GM19240 (cell line): Measurements from ENCODE around the gene PCDHB1.

Source experiments
- DNase-seq: peaks from one replicate; pipeline ENCODE4 v3.0.0; 2011; ENCODE audit warnings: low spot score; ENCODE audit not compliant: insufficient read length

The PCDHB1 gene, protein sequence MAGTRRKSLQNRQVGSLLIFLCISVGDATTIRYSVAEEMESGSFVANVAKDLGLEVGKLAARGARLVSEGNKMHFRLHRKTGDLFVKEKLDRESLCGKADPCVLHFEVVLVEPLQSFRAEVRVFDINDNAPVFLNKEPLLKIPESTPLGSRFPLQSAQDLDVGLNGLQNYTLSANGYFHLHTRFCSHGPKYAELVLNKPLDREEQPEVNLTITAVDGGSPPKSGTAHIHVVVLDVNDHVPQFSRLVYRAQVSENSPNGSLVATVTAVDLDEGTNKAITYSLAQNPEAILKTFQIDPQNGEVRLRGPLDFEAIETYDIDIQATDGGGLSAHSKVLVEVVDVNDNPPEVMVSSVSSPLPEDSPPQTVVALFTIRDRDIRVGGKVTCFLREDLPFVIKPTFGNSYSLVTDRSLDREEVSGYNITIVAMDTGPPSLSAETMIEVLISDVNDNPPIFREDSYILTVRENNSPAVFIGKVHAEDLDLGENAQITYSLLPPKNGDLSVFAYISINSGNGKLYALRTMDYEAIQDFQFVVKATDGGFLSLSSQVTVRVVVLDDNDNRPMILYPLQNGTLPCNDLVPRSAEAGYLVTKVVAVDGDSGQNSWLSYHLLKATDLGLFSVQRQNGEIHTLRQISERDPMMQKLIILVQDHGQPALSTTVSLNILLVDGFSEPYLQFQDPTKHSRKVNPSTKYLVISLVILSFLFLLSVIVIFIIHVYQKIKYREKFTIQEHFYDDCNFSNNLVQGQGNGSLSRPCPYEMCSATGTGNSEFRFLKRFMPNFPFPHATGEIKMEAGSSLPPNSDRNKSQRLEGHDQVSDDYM

DNA sequence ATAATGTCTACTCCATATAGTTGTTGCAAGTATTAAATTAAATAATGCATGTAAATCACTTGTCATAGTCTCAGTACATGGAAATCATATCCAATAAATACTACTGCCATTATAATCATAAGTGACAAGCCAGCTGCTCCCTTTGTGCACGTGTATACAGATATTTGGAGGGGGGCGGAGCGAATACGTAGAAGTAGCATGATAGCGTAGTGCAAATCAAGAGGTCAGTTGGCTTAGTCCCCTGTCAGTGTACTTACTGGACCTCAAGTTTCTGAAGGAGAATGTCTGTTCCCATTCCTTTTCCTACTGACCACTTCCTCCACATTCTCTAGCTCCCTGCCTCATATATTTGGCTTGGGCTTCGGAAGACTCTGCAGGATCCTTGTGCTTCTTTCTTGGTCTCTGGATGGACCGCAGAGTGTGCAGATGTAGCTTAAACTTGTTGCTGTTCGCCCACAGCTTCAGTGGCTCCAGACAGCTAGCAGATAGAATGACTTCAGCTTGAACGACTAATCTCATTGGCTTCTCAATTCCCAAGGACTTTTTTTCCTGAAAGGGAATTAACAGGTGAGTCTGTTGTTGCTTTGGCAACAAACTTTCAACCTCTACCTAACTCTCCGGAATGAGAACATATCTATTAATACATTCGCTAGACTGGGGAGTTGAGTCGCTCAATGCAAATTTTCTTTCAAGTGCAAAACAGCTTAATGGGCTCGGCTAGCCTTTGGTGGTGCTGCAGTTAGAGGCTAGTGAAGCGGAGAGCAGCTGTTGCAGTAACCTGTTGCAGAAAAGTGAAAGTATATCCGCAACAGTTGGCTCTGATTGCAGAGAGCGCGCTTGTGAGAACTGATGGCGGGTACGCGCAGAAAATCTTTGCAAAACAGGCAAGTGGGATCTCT, at the start of gene PCDHB1:
Gene PCDHB1, plus strand, starts transcription at position 753 of the 899 bp plus-strand sequence. Its CDS starts 97 bp downstream, at position 850.
- DNase-seq: no peak

DNA sequence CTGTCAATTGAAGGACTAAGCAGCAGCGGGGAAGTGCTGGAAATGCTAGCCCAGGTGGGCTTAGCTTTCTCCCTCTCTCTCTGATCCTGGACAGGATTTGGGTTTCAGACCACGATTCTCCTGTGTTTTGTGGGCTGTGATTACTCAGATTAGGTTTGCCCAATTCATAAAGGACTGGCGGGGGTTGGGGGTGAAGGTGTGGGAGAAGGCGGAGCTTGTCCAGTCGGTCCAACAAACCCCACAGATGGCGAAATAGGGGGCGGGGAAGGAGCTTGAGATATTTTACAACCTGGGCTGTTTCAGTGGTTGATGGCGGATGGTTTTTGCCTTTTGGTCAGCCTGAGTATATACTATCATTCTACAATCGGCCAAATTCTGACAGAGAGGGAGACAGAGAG, 49.7 kb upstream of the PCDHB1 start:
- DNase-seq: no peak

DNA sequence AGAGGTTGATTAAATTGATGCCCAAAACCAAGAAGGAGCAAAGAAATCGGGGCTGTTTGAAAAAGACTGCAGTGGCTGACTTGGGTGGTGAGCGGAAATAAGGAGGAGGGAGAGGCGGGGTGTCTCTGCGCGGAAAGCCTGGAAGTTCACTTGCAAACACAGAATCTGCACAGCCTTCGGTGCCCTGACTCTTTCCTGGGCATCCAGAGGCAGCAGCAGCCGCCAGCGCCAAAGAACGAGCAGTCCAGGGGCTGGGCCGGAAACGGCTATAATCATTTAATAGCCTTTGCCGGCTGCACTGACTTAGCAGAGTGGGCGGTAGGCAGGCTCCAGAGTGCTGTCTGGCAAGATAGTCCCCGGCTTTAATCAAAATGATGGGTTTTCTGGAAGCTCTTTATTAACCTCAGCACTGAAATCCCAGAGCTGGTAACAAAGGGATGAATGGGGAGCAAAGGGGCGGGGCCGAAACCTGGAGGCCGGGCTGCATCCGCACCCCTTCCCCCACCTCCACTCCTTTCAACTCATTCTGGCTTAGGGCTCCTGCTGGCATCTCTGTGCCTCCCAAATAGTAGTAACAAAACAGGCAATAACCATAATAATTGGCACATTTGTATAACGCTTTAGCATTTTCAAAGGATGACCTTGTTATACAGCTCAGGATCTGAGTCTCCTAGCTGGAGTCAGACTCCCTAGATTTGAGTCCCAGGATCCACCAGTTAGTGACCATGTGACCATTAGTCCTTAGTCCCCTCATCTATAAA, 49.1 kb upstream of the PCDHB1 start:
- DNase-seq: no peak

DNA sequence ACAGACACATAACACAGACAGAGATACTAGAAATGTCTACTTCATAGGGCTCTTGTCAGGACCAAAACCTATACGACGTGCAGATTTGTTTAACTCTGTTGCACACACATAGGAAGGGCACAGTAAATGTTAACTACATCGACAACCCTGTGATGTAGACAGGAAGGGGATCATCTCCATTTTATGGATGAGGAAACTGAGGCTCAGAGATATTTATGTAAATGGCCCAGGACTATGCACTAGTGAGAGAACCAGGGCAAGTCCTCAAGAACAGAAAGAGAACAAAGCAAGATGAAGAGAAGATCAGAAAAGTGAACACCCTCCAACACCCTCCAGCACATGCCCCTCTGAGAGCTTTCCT, 48.6 kb upstream of the PCDHB1 start:
- DNase-seq: no peak

DNA sequence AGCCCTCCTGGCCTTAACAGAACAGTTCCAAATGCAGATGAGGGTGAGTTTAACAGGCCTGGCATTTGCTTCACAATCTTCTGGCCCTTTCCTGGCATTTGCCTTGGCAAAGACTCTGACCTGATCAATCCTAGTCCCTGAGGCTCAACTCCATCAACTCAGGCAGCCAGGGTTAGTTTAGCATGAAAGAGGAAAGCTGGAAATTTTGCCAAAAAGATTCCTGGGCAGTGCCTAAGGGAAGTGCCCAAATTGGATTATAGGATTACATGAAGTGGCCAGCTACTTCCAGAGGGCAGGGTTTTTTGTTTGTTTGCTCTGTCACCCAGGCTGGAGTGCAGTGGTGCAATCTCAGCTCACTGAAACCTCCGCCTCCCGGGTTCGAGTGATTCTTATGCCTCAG, 48.1 kb upstream of the PCDHB1 start:
- no peak for DNase-seq

DNA sequence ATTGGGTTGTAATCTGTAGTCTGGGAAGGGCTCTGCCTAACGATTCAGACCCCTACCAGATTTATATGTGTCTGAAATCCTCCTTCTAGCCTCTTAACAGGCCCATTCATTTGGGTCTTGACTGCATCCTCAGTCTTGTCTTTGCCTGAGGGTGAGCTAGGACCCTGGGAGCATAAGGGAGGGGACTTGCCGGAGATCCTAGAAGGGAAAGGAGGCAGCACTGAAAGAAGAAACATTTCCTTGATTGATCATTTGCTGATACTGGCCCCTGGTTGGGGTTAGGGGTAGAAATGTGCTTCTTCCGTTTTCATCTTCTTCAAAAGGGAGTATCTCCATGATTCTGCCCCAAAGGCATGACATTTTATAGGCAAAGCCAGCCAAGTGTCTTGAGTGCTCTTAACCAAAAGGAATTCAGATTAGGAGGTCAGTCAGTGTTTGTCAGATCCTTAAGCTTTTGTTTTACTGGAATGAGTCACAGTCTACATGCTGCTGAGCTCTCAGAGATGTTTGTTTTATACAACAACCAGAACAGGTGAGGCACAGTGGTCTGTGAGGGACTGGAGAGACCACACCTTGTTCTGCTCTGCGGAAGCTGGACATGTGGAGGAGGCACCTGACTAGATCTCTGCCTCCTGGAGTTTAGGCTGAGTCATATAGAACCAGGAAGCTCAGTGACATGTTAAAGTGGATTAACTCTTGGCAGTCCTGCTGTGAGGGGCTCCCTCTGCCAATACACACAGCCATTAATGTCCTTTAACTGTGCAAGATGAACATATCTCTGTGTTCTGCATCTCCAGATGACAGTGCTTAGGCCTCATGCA, 47.2 kb upstream of the PCDHB1 start:
- no peak for DNase-seq

DNA sequence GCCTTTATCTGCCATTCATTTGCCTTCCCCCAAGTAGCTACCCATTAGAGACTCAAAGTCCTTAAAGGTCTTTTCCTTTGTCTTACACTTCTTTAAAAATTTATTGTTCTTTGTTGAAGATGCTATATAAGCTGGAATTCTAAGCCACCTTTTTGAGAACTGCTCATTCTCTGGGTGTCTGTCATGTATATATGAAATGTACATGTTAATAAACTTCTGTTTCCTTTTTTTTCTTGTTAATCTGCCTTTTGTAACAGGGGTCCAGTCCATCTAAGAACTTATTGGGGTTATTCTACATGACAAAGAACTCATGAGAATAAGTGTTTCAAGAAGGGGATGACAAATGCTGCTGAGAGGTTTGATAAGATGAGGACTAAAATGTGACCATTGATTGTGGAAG, 43.4 kb upstream of the PCDHB1 start:
- DNase-seq: no peak

DNA sequence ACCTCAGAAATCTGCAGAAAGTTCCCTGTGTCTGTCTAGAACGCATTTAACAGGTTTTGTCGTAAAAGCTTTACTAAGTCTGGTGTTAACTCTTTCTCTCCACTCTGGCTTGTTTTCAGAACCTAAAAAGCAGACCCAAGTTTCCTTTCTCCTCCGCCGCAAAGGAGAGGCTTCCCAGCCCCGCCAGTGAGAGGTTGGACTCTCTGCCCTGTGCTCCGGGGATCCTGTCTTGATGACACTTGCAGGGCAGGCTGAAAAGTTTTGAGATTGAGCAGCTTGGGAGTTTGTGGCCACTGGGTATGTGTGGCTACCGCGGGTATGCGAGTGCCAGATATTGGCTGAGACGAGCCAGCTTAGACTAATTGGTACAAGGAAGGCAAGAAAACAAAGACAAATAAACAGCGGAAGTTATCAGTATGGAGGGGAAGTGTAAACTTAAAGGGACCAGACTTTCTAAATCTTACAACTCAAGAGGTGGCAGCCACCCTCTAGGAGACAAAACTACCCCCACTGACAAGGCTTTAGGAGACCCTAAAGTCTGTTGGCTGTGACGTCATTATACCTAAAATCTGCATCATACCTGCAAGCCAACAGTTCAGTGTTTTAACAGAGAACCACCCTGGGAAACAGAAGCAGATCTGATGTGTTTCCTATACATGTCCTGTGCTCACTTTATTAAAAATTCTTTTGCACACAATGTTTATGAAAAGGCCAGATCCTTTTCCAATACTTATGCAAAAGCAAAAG, 41.0 kb upstream of the PCDHB1 start:
- DNase-seq: no peak

DNA sequence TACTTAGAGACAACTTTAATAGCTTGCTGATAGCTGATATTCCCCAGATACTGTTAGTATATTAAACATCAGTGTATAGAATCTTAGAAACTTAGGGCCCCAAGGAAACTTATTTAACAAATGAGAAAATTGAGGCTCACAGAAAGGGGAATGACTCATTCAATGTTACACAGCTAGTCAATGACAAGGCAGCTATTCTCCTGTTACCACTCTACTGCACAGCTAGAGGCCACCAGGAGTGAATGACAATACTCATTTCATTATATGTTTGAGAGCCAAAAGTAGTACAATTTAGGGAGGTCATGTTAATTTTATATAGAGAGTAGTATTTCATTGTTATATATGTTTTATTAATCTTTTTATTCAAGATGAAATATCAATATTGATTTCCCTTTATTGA, 33.2 kb upstream of the PCDHB1 start:
- no peak for DNase-seq

DNA sequence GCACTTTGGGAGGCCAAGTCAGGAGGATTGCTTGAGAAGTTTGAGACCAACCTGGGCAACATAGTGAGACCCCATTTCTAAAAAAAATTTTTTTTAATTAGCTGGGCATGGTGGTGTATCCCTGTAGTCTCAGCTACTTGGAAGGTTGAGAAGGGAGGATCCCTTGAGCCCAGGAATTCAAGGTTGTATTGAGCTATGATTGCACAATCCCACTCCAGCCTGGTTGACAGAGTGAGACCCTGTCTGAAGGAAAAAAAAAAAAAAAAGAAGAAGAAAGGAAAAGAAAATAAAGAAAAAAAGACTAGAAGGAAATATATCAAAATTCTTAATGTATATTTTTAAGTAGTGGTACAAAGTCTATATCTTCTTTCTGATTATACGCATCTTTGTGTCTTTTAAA, 28.8 kb upstream of the PCDHB1 start:
- DNase-seq: no peak

DNA sequence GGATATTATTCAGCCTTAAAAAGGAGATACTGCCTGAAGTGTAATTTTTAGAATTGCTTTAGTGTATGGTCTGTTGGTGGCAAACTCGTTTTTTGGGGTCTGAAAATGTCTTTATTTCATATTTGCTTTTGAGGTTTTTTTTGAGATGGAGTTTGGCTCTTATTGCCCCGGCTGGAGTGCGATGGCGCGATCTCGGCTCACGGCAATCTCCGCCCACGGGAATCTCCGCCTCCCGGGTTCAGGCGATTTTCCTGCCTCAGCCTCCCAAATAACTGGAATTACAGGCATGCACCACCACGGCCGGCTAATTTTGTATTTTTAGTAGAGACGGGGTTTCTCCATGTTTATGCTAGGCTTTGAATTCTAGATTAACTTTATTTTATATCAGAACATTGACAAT, 20.2 kb upstream of the PCDHB1 start:
- DNase-seq: no peak

DNA sequence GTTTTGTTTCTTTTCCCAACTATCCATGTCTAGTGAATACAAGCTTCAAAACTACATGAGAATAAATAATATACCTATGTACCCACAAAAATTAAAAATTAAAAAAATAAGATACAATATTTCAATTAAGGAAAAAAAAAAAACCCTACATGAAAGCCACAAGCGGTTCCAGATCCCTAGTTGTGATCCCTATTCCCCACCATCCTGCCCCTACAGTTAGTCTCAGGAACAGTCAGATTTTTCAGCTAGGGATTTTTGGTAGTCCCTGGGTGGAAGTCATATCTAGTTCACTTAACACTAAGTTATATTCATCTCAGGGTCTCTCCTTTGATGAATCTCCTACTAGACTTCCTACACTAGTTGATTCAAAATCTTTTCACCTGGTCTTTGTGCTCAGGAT, 18.5 kb upstream of the PCDHB1 start:
- DNase-seq: no peak

DNA sequence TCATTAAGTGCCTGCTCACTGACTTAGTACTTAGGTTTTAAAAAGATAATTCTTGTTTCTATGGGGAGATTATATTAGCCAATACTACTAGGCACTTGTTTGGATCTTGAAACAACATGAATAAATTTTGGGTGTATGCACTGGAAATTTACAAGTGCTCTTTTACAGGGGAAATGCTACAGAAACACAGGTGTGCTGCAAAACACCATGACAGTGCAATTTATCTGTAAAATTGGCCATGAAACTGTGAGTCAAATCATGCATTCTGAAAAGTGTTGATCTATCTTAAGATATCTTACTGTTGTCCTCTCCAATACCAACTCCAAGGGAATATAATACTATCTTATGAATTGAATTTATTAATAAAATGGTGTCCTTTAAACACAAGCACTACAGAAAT, 12.1 kb upstream of the PCDHB1 start:
- DNase-seq: no peak

DNA sequence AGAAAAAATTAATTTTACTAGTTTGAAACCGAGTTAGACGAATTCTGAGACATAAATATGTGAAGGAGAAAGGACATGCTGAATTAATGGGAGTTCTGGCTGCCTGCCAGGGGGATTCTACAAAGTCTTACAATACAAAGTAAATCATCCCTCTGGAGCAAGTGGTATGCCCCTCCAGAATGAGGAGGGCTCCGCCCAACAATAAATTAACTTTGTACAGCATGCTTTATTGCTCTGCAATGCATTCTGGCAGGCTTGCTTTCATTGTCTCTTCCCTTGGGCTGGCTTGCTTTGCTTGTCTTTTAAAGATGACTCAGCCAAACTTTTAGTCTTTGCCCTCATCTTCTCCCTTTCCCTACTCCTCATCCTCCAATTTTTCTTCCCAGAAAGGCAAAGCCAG, 11.7 kb upstream of the PCDHB1 start:
- no peak for DNase-seq

DNA sequence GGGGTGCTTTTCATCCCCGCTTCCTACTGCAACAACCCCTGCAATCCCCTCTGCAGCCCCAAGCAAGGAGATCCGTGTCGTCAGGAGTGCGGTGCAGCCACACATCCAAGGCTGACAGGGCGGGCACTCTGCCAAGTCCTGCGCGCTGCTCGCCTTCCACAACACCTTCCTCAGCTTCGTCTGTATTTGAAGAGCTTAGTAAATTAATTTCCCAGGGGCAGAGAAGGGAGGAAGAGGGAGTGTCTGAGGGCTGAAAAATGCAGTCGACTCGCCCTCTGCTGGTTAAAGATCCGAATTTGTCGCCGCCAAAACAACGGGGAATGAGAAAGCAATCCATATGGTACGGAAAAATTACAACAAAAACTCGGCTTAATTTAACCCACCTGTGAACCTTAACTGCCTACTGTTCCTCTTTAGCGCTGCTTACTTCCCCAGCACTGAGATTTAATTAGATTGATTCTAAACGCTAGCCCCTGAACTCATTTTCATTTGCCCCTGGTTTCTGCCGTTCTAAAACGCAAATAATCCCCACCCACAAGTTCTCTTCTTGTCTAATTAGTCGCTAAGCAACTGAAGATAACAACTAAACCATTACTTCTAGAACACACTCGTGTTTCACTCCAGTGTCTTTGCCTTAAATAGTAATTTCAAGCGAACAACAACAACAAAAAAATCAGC, 10.9 kb upstream of the PCDHB1 start:
- no peak for DNase-seq

DNA sequence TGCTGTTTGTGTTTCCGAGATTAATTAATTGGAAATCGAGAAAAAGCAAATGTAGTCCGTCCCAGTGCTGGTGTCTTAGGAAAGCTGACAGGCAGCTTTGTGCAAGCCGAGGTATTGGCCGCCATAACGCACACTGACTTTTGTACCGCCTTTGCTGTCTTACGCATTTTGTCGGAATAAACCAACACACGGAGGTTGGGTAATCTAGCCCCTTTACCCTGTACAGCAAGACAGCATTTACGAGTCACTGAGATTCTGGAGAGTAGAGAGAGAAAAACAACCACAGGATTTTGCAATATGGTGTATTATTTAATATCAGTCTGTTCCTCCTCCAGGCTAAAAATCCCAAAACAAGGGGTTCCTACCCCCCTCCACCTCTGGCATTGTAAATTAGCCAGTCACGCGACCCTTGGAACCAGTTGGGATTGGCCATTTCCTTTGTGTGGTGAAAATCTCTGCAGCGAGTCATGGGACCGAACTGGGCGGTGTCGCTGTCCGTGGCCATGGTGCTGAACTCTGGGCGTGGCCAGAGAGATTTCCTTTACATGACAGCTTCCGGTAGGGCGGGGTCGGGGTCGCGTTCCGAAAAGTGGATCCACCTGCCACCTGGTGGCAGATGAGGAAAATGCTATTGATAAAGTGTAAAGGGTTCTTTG, 10.3 kb upstream of the PCDHB1 start:
- DNase-seq: peak; percentile 14

DNA sequence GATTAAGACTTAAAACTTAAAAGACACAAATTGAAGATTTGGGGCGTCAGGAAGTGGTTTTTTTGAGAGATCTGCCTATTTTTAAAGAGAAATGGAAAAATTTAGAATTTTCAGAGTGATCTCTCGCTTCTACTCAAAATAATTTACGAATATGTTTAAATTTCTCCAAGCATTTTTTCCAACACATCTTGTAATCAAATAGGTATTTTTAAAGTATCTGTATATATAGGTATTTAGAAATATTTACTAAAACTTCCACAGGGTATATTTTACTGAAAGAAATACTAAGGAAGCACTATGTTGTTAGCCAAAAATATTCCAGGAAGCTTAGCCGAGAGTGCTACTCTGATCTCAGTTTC, 9.8 kb upstream of the PCDHB1 start:
- DNase-seq: no peak

DNA sequence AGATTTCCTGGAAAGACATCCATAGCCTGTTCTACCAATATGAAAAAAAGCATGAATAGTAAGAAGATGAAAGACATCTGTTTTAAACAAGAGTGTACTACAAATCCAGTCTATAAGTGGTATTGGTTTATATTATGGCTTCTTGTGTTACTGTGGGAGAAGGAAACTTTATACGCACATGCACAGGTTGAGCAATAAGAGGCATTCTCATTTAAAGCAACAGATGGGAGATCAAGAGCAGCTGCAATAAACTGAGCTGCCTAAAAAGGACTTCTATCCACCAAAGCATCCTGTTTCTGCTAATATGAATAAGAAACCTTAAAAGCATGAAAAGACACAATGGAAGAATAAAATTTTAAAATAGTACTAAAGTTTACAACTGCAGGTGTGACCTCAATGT, 8.6 kb upstream of the PCDHB1 start:
- DNase-seq: no peak

DNA sequence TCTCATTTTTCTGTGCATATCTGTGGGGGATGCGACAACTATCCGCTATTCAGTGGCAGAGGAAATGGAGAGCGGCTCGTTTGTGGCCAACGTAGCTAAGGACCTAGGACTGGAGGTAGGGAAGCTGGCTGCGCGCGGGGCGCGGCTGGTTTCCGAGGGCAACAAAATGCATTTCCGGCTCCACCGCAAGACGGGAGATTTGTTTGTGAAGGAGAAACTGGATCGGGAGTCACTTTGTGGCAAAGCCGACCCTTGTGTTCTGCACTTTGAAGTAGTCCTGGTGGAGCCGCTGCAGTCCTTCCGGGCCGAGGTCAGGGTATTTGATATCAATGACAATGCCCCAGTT, 320 bp downstream of the PCDHB1 start:
- no peak for DNase-seq
